ENCODE data around the gene DTNB. TPM values are rescaled to one million over a fixed set of nuclear protein-coding genes. Genes with fewer than 3 reads are reported as not detected.

DTNB gene
- total RNA-seq, 1 donor, result 12.9 TPM

DNA sequence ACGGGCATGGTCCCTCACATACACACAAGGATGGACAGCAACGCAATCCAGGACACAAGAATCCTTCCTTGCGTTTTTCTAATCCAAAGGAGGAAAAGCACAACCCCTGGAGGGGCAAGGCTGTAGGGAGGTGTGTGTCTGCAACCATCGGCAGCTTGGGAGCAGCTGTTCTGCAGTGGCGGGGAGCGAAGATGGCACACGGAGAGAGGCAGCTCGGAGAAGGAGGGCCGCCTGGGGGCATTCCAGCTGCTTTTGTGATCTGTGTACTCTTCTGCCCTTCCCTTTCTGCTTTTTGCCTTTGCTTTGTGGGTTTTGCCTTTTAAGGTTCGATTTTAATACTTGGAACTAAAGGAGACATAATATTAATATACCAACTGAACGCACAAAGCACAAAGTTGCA, 194.6 kb downstream of the DTNB start:
- DNase-seq (ENCODE audit: low read depth in 2 of 3, low spot score in 2 of 3), result no peak

DNA sequence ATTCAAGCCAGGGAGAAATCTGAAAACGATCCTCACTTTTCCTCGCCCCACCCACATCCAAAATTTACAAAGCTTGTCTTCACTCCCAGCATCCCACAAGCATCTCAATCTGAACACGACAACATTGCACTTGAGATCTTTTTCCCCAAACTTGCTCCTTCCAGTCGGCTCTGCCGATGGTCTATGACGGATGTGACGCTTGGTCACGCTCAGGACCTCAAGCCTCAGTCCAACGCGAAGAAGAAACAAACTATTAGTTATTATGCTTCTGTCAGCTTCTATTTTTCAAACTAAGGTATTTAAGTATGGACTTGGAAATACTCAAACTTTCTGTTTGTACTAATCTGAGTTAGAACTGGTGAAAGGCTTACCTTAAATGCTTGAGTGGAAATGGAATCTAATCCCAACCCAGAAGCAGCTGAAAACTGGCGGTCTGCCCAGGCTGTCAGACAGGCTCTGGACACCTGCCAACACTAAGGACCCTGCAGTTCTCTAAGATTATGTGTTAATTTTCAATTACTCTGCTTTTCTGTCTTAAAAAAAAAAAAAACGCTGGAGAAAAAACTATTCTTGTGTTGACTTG, 199.5 kb downstream of the DTNB start:
- DNase-seq (ENCODE audit: low read depth in 2 of 3, low spot score in 2 of 3), result peak in 1 of 3 donors; percentile 69

DNA sequence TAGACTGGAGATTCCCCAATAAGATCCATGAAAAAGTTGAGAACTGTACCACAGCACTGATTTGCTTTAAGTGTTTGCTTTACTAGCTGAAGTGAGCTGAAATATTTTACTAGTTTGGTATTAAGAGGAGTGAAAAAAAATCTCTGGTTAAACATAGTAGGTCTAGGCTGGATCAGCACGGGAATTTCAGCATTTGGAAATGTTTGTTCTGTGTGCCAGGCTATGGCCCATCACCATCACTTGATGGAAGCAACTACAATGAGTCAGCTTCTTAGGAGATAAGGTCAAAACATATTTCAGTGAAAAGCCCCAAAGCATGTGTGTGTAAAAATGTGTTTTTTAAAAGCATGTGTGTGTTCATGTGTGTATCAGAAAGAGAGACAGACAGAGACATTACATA, 200.2 kb downstream of the DTNB start:
- DNase-seq (ENCODE audit: low read depth in 2 of 3, low spot score in 2 of 3), result no peak

DNA sequence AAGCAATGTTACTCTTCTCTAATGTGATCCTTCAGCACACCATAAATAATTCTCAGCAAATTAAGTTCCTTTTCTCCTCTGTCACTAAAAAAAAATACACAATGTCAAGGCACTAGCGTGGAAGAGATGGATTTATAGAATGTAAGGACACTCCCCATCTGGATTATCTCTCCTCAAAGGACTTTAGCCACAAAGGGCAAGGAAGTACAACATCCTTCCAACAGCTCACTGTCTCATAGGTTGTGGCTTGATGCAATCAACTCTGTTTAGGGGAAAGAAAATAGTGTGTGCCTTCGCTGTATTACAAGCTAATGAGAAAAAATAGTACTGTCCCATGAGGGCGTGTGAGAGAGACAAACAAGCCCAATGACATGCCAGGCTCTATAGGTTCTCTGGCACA, 202.6 kb downstream of the DTNB start:
- no peak for DNase-seq (ENCODE audit: low read depth in 2 of 3, low spot score in 2 of 3)

DNA sequence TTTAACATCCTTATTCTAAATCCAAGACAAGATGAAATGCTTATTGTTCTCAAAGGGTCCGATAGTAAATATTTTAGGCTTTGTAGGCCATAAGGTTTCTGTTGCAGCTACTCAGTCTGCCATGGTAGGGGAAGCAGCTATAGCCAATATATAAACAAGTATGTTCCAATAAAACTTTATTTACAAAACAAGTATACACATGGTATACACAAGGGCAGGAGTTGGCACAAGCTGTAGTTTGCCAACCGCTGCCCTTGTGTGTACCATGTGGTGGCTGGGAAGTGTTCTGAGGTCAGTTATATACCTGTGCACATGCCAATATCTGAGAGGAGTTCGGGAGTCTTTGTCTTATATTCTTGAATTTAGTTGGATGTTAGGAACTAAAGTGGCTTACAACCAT, 205.6 kb downstream of the DTNB start:
- DNase-seq (ENCODE audit: low read depth in 2 of 3, low spot score in 2 of 3), result no peak

DNA sequence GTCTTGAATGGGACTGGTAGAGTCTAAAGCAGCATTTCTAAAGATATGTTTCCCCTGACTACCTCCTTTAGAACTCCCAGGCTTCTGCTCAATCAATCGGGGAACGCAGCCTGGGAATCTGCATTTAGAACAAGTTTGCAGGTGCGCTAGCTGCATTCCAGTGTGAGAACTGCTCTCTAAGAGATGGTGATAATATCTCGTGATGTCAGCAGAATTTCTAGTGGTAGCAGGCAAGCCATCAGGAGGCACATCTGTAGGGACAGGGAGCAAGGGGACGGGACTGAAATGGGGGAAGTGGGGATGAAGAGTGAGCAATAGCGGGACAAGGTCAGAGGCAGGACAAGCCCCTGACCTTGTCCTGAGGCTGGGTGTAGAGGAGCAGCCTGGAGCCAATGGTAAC, 211.4 kb downstream of the DTNB start:
- DNase-seq (ENCODE audit: low read depth in 2 of 3, low spot score in 2 of 3), result no peak

DNA sequence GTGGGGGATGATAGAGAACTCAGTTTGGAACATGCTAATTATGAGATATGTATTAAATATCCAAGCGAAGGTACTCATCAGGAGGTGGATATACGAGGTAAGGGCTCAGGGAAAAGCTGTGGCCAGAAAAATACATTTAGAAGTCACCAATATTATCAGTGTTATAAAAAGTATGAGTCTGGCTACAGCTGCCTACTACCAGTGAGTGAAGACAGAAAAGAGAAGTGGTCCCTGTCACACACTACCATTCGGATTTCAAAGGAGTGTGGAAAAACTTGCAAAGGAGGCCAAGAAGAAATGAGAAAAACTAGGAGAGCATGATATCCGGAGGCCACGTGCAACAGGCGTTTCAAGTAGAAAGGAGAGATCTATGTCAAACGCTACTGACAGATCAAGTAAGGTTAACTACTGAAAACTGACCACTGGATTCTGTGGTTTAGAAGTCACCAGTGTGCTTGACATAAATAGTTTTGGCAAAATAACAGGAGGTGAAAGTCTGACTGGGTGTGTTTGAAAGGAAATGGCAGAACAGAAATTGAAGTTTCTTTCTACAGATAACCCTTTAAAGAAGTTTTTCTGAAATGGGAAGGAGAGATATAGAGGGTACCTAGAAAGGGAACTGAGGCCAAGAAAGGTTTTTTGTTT, 213.0 kb downstream of the DTNB start:
- DNase-seq (ENCODE audit: low read depth in 2 of 3, low spot score in 2 of 3), result no peak

DNA sequence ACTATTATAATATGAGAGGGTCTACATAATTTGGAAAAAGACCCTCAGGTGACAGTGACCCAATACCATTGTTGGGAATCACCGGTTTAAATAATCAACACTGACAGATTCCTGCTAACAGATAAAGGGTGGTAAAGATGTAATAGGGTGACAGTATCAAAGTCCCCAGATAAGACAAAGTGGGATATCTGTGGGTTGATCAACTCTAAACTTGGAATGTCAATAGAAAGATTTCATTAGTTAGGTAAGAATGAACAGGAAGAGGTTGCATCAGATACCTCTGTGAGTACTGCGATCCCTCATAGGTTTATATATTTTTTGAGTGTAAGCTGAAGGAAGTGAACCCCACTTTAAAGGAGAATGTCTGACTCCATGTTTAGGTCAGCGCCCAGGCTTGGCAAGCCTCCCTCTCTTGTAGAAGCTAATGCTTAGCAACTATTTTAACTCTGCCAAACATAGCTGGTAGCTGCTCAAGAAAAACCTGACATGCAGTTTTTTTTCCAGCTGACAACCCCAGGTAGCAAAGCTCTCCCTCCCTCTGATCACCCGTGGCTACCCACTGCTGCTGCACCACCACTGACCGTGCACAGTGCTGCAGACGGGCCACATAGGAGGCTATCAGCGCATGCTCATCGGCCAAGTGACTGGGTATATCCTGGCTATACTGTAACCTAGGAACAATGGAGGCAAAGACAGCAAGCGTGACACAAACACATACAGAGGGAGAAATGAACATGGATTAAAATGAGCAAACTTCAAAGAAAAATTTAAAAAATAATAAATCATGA, 218.4 kb downstream of the DTNB start:
- no peak for DNase-seq (ENCODE audit: low read depth in 2 of 3, low spot score in 2 of 3)

DNA sequence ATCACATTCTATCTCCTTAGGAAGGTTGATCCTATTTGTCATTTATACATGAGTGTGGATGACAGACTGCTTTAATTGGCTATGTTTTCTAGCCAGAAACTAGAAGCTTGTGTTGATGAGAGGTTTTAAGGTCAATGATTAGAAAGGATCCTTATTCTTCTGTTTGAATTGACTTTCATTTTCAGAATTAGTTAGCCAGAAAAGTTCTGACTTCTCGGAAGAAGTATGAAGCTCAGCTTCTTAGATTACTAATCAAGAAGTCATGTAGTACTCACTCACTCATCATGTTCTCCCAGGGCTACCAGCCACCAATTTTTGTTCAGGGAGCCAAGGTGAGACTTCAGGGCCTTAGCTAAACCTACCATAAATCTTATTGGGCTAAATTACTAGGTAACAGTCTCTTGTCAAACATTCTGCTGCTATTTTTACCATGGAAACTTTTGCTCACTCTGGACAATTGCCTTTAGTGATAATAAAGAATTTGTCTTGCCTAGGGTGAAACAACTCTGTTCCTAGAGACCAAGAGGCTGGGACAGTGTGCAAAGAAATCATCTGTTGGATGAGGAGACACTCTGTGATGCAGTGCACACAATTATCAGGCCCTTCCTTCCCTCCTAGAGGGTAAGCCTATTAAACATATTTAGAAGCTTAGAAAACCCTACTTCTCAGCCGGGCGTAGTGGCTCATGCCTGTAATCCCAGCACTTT, 220.0 kb downstream of the DTNB start:
- DNase-seq (ENCODE audit: low read depth in 2 of 3, low spot score in 2 of 3), result no peak

DNA sequence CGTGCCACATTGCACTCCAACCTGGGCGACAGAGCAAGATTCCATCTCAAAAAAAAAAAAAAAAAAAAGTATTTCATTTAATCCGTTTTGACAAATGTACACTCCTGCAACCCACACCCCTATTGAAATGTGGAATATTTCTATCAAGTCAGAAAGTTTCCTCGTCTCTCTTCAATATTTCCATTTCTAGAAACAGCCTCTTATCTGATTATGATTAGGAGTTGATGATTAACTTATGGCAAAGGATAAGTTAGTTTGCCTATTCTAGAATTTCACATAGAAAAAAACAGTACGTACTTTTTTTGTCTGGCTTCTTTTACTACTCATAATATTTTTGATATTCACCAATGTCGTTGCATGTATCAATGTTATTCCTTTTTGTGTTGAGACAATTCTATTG, 224.6 kb downstream of the DTNB start:
- DNase-seq (ENCODE audit: low read depth in 2 of 3, low spot score in 2 of 3), result no peak

DNA sequence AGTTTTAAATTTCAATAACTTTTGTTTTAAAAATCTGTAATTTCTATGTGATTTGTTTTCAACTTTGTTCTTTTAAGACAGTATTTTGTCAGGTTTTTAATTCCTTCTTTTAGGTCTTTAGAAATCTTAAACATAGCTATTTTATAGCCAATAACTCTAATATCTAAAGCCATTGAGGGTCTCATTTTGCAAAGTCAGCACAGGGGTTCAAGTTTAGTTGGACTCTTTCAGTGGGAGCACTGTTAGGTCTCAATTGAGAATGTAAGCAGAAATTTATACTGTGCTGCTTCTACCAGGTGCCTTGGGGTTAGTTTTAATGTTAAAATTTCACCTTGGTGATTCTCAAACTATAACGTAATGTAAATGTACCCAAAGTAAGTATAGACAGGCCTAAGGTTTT, 226.4 kb downstream of the DTNB start:
- no peak for DNase-seq (ENCODE audit: low read depth in 2 of 3, low spot score in 2 of 3)

DNA sequence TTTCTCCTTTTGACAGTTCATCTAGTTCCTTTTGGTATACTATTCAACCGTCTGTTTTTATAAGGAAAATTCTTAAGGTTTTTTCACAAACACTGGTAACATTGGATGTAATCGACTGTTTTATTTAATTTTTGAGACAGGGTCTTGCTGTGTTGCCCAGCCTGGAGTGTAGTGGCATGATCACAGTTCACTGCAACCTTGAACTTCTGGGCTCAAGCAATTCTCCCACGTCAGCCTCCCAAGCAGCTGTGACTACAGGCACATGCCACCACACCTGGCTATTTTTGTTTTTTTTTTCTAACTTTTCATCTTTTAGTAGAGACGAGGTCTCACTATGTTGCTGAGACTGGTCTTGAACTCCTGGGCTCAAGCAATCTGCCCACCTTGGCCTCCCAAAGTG, 227.3 kb downstream of the DTNB start:
- no peak for DNase-seq (ENCODE audit: low read depth in 2 of 3, low spot score in 2 of 3)

DNA sequence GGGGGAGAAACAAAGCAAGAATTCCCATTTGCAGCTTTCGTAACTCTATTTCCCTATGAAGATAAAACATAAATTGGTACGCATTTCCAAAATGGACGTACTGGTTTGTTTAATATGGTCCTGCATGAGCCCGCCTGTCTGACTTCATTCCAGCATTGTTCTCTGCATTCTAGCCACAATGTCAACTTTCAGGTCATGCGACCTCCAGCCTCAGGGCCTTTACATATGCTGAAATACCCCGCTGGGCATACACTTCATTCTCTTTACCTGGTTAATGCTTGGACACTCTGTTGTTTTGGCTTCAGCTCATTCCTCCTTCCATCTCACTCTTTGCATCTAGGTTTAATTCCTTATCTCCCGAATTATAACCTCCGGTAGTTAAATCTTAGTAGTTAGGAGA, 227.9 kb downstream of the DTNB start:
- no peak for DNase-seq (ENCODE audit: low read depth in 2 of 3, low spot score in 2 of 3)

DNA sequence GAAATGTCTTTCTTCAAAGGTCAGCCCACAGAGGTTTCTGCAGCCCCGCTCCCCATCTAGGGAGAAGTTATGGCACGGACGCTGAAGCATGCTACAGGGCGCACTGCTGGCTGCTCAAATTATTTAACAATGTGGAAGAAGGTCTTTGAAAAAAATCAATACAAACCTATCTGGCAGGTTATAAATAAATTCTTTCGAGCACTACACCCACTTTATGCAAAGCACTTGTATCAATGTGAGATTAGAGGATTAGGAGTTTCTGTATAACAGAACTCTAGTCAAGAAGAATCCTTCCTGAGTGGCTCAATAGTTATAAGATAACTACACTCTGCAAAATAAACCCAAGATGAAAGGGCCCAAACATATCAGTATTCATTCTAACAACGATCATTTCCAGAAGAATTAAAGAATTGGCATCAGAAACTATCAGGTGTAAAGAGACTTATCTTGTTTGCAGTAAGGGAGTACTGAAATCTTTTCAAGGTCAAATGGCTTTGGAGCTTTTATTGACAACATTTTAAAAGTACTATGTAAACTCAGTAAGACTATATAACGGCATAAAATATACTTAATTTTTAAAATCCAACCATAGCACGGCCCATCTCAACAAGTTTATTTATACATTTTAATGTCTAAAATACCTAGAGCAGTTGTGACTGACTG, 228.6 kb downstream of the DTNB start:
- DNase-seq (ENCODE audit: low read depth in 2 of 3, low spot score in 2 of 3), result no peak

DNA sequence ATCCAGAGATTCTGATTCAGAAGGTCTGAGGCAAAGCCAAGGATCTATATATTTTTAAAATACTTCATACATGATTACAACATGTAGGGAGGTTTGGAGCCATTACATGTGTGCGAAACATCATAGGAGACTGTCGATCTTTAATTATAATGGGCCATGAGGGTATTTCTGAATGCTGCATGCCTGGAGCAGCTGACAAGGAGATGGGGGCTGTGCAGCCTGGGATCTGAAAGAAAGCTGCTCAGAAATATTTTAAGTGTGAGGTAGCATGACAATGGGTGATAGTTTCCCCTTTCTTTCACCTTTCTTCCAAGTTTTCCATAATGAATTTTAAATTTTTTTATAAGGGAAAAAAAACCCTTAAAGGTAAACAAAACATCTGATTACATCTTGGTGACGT, 229.6 kb downstream of the DTNB start:
- DNase-seq (ENCODE audit: low read depth in 2 of 3, low spot score in 2 of 3), result no peak

DNA sequence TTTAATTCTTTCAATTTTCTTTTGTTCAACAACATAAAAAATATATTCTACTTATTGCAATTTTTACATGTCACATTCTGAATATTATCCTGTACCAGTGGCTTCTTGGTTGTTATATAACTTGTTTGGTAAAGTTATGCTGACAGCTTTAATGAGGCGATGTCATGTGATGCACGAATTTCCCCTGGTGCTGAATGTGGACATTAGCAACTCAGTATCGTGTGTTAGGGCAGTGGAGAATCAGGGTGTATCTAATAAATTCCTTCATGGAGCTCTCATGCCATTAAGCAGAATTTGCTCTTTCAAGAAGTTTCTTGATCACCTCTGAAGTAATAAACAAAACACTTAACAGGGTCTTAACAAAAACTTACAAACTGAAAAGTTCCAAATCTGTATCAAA, 232.0 kb downstream of the DTNB start:
- no peak for DNase-seq (ENCODE audit: low read depth in 2 of 3, low spot score in 2 of 3)

DNA sequence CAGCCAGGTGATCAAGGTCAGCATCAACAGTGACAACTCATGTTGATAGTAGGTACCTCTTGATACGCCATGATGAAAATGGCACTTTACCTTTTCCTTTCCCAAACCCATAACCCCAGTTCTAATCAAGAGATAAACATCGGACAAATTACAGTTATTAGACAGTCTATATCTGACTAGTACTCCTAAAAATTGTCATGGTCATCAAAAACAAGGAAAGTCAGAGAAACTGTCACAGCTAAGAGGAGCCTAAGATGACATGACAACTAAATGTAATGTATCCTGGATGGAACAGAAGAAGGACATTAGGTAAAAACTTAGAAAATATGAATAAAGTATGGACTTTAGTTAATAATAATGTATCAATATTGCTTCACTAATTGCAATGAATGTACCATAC, 234.6 kb downstream of the DTNB start:
- no peak for DNase-seq (ENCODE audit: low read depth in 2 of 3, low spot score in 2 of 3)

DNA sequence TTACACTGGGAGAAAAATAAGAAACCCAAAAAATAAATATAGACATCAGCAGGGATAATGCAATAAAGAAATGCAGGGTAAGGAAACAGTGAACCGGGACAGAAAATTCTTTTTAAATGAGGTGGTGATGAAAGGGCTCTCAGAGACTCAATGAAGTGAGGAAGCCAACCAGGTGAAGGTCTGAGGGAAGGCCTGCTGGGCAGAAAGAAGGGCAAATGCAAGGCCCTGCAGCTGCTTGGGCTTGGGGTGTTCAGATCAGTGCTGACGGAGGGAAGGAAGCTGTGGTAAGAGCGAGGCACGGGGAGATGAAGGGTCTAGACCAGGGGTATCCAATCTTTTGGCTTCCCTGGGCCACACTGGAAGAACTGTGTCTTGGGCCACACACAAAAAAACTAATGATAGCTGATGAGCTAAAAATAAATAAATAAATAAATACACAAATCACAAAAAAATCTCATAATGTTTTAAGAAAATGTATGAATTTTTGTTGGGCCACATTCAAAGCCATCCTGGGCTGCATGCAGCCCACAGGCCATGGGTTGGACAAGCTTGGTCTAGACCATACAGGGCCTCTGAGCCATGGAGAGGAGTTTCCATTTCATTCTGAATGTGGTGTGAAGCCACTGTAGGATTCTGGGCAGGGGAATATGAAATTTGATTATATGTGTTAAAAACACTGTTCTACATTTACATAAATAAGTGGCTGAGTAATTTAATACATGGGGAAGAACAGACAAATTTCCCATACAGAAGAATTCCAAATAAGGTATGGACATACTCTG, 235.3 kb downstream of the DTNB start:
- DNase-seq (ENCODE audit: low read depth in 2 of 3, low spot score in 2 of 3), result no peak

DNA sequence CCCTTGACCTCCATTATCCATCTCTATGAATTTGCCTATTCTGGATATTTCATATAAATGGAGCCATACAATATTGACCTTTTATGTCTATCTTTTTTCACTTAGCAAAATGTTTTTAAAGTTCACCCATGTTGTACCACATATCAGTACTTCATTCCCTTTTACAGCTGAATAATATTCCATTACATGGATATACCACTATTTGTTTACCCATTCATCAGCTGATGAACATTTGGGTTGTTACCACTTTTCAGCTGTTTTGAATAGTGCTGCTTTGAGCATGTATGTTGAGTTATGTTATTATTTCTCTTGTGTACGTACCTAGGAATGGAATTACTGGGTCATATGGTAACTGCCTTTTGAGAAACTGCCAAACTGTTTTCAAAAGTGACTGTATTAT, 238.0 kb downstream of the DTNB start:
- DNase-seq (ENCODE audit: low read depth in 2 of 3, low spot score in 2 of 3), result no peak

DNA sequence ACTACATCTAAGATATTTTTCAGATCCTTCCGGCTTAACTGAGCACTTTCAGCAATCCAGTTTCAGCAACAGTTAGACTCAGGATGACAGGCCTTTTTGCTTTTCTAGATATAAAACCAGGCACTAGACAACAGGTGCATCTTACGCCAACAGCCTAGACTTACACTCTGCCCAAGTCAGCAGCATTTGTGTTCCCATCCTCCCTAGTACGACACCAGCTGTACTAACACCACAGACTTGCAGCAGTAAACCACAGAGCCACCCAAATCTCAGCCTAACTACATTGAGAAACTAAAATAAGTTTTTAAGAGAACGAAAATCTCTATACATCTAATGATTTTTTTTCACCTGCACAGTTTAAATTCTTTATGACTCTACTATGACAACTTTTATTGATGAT, 241.8 kb downstream of the DTNB start:
- DNase-seq (ENCODE audit: low read depth in 2 of 3, low spot score in 2 of 3), result no peak
